SK-N-SH (cell line): Measurements from ENCODE around the gene DCAF17. TPM values are rescaled to one million over a fixed set of nuclear protein-coding genes. Genes with fewer than 3 reads are reported as not detected.
A peak's percentile ranks its signal among the peaks of the same experiment; 100 is the strongest.
"Not testable (repeated sequence)": the region's sequence is repeated elsewhere in the genome, so short reads cannot be mapped to it uniquely, and the experiment has no call there.

ENCODE experiments used
- CTCF ChIA-PET: fragments of 300-600, 350-600 bp; formaldehyde crosslinking; extraction: SDS; loops from one replicate; lab custom pipeline; 2021; lab: Yijun Ruan, JAX
- POLR2A ChIA-PET: fragments of 350-600 bp; sonication (Branson Sonifier 250); formaldehyde crosslinking; extraction: SDS; loops from one replicate; lab custom pipeline; 2020; ENCODE audit warnings: antibody characterized with exemption, inconsistent platforms; lab: Yijun Ruan, JAX
- DNase-seq: peaks from one replicate; pipeline ENCODE4 v3.0.0; 2012
- H2AFZ ChIP-seq: fragments of 200-600 bp; sonication (generic); 2 replicates; pipeline ENCODE4 v1.8.1; 2016; ENCODE audit warnings: antibody characterized with exemption, mild to moderate bottlenecking, low read depth
- H3F3A ChIP-seq: fragments of 200-600 bp; sonication (generic); replicated peaks from 2 replicates; pipeline ENCODE3; 2016; ENCODE audit warnings: antibody characterized with exemption, mild to moderate bottlenecking; ENCODE audit not compliant: insufficient read depth
- H3K27ac ChIP-seq, 2 experiments: fragments of 200-500 bp in 1 of 2; fragments of 200-600 bp in 1 of 2; sonication (Bioruptor generic) in 1 of 2; sonication (generic), shearing (Covaris generic) in 1 of 2; 2 replicates each; pipeline versions ENCODE4 v1.5.1 to v1.6.1; 2014 to 2016; ENCODE audit warnings: low read depth in 2 of 2, inconsistent platforms in 1 of 2, low read length in 1 of 2, mild to moderate bottlenecking in 1 of 2, mixed read lengths in 1 of 2
- H3K27me3 ChIP-seq: fragments of 200-600 bp; sonication (generic), shearing (Covaris generic); 2 replicates; pipeline ENCODE4 v1.6.1; 2016; ENCODE audit warnings: mixed run types; ENCODE audit not compliant: insufficient read depth
- H3K36me3 ChIP-seq, 2 experiments: fragments of 200-500 bp in 1 of 2; fragments of 200-600 bp in 1 of 2; sonication (Bioruptor generic) in 1 of 2; sonication (generic) in 1 of 2; replicated peaks in 1 of 2; 2 replicates each; pipeline versions ENCODE3 to v1.5.1; 2014 to 2016; ENCODE audit warnings: low read length in 1 of 2, mild to moderate bottlenecking in 1 of 2; ENCODE audit not compliant: insufficient read depth in 2 of 2, control insufficient read depth in 1 of 2
- H3K4me1 ChIP-seq, 2 experiments: fragments of 200-500 bp in 1 of 2; fragments of 200-600 bp in 1 of 2; sonication (Bioruptor generic) in 1 of 2; sonication (generic), shearing (Covaris generic) in 1 of 2; 2 replicates each; pipeline versions ENCODE4 v1.5.1 to v1.6.1; 2014 to 2016; ENCODE audit warnings: low read depth in 1 of 2, low read length in 1 of 2, mixed run types in 1 of 2; ENCODE audit not compliant: insufficient read depth in 2 of 2, control insufficient read depth in 1 of 2
- H3K4me2 ChIP-seq: fragments of 200-600 bp; sonication (generic), shearing (Covaris generic); 2 replicates; pipeline ENCODE4 v1.6.1; 2017; ENCODE audit warnings: mixed run types
- H3K4me3 ChIP-seq, 2 experiments: fragments of 200-500 bp in 1 of 2; fragments of 200-600 bp in 1 of 2; sonication (Bioruptor generic) in 1 of 2; sonication (generic), shearing (Covaris generic) in 1 of 2; 2 replicates each; pipeline versions ENCODE4 v1.5.1 to v1.8.1; 2014 to 2016; ENCODE audit warnings: low read depth in 2 of 2, inconsistent platforms in 1 of 2, low read length in 1 of 2, mild to moderate bottlenecking in 1 of 2, mixed read lengths in 1 of 2, moderate library complexity in 1 of 2
- H3K79me2 ChIP-seq: fragments of 200-600 bp; sonication (generic); 2 replicates; pipeline ENCODE4 v1.8.1; 2017; ENCODE audit warnings: mild to moderate bottlenecking; ENCODE audit not compliant: insufficient read depth
- H3K9ac ChIP-seq: fragments of 200-600 bp; sonication (generic); 2 replicates; pipeline ENCODE4 v1.6.1; 2017; ENCODE audit warnings: mixed run types
- H3K9me2 ChIP-seq: fragments of 200-600 bp; sonication (generic); 2 replicates; pipeline ENCODE4 v1.6.1; 2017; ENCODE audit warnings: mixed run types
- H3K9me3 ChIP-seq: fragments of 200-600 bp; sonication (generic); 2 replicates; pipeline ENCODE4 v1.6.1; 2017; ENCODE audit warnings: mixed run types, mild to moderate bottlenecking, moderate library complexity
- H4K20me1 ChIP-seq: fragments of 200-600 bp; sonication (generic); 2 replicates; pipeline ENCODE4 v1.6.1; 2017; ENCODE audit warnings: mild to moderate bottlenecking, mixed run types; ENCODE audit not compliant: insufficient read depth
- CHD2 ChIP-seq: fragments of 150-350 bp; IDR thresholded peaks from 2 replicates; pipeline ENCODE4 v1.6.1; 2018; ENCODE audit warnings: low read length; ENCODE audit not compliant: partially characterized antibody
- ELF1 ChIP-seq: IDR thresholded peaks from 2 replicates; pipeline ENCODE4 v1.4.0; 2012
- EZH2phosphoT487 ChIP-seq: fragments of 200-600 bp; sonication (generic); IDR thresholded peaks from 2 replicates; pipeline ENCODE4 v1.6.1; 2017; ENCODE audit warnings: low read depth, mixed run types, mild to moderate bottlenecking, antibody characterized with exemption, moderate library complexity, borderline replicate concordance
- JUND ChIP-seq: IDR thresholded peaks from 2 replicates; pipeline ENCODE4 v1.4.0; 2012
- RAD21 ChIP-seq: IDR thresholded peaks from 2 replicates; pipeline ENCODE4 v1.6.1; 2012; ENCODE audit warnings: mild to moderate bottlenecking, low read length
- RCOR1 ChIP-seq: fragments of 150-350 bp; IDR thresholded peaks from 2 replicates; pipeline ENCODE4 v1.6.1; 2017; ENCODE audit warnings: antibody characterized with exemption, low read length
- SIN3A ChIP-seq: IDR thresholded peaks from 2 replicates; pipeline ENCODE4 v1.6.1; 2012; ENCODE audit warnings: low read depth, mild to moderate bottlenecking, low read length, moderate library complexity, borderline replicate concordance
- WGBS: methylation state at CpG from one replicate; pipeline ENCODE4 v1.1.6; 2017; ENCODE audit warnings: low lambda C conversion rate; 5-methylcytosine and 5-hydroxymethylcytosine counted together
- polyA plus RNA-seq, 3 experiments: library from polyadenylated mRNA; depleted of rRNA; stranded (reverse); fragments of >200 nt; gene quantifications; 2 replicates each; pipeline ENCODE4 v1.2.3, GENCODE V29; 2012
- TF ChIP-seq, protein P1 (sequence below): IDR thresholded peaks from 2 replicates; pipeline ENCODE4 v1.4.0; 2012; ENCODE audit warnings: low read depth, borderline replicate concordance
- TF ChIP-seq, protein P2 (sequence below): IDR thresholded peaks from 2 replicates; pipeline ENCODE4 v1.6.1; 2012; ENCODE audit warnings: mild to moderate bottlenecking, low read depth, low read length, moderate library complexity
- TF ChIP-seq, protein P3 (sequence below): IDR thresholded peaks from 2 replicates; pipeline ENCODE4 v1.4.0; 2012; ENCODE audit warnings: low read depth
- TF ChIP-seq, protein P4 (sequence below): fragments of 150-350 bp; IDR thresholded peaks from 2 replicates; pipeline ENCODE4 v1.6.1; 2016; ENCODE audit warnings: mild to moderate bottlenecking, low read depth, low read length

Gene DCAF17
- polyA plus RNA-seq, 1 of the 3 experiments (the other 2 are of a cell fraction): 4.9 TPM

DNA sequence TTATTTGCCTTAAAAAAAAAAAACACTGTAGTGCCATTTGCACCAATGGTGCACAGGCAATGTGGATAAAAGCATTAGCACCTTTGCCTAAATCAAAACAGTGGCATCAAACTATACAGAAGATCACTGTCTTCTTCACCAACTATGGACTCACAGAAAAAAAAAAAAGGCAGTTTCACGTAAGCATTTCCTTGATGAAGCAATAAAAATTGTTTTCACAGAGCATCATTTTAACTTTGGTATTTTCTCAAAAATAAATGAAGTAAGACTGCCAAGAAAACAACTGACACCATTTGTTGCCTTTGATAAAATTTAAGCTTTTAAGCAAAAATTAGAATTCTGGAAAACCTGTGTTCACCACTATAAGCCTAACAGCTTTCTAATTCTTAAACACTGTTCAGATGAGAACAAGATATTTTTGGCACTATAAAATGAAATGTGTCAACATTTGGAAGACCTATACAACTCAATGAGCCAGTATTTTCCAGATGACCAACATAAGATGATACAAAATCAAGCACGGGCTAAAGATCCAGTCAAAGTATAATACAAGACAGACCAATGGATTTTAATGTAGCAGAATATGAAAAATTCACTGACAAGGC is 21.4 kb upstream of the DCAF17 start:
- Histone ChIP-seq H3K9ac (no peak overlapping the region), H4K20me1 (no peaks in the 10 kb centered on the region), H2AFZ (0 out of 2 replicates have a peak overlapping the region, but pooled peaks have one; percentile 9), H3K27ac (peak overlapping the region in 1 of 2 experiments; percentile 46; a peak in 2 of 4 replicates), H3K9me2 (no peaks in the 10 kb centered on the region), H3K4me2 (no peak overlapping the region), H3K4me1 (peaks cover 5 to 31% of the 10 kb centered on the region in 2 experiments), H3F3A (peaks cover 10% of the 10 kb centered on the region), H3K36me3 (no peaks in the 10 kb centered on the region), H3K27me3 (no peaks in the 10 kb centered on the region), H3K79me2 (peaks cover 19% of the 10 kb centered on the region), H3K9me3 (no peaks in the 10 kb centered on the region), H3K4me3 (no peak overlapping the region)
- ChIA-PET POLR2A (no interaction called here), CTCF (no interaction called here)
- no peak for DNase-seq
- WGBS: 95% methylated on average over 2 of the region's 2 CpGs
- TF ChIP-seq RAD21 (no peak), RCOR1 (no peak), EZH2phosphoT487 (no peak), CHD2 (no peak)
- TF ChIP-seq, protein P1, sequence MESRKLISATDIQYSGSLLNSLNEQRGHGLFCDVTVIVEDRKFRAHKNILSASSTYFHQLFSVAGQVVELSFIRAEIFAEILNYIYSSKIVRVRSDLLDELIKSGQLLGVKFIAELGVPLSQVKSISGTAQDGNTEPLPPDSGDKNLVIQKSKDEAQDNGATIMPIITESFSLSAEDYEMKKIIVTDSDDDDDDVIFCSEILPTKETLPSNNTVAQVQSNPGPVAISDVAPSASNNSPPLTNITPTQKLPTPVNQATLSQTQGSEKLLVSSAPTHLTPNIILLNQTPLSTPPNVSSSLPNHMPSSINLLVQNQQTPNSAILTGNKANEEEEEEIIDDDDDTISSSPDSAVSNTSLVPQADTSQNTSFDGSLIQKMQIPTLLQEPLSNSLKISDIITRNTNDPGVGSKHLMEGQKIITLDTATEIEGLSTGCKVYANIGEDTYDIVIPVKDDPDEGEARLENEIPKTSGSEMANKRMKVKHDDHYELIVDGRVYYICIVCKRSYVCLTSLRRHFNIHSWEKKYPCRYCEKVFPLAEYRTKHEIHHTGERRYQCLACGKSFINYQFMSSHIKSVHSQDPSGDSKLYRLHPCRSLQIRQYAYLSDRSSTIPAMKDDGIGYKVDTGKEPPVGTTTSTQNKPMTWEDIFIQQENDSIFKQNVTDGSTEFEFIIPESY: no peak

DNA sequence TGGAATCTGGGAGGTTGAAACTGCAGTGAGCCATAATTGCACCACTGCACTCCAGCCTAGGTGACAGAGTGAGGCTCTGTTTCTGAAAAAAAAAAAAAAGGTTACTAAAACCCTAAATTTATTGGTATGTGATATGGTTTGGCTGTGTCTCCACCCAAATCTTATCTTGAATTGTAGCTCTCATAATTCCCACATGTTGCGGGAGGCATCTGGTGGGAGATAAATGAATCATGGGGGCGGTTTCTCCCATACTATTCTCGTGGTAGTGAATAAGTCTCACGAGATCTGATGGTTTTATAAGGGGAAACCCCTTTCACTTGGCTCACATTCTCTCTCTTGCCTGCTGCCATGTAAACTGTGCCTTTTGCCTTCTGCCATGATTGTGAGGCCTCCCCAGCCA is 19.4 kb upstream of the DCAF17 start:
- H3K27me3 ChIP-seq, H3K9me2 ChIP-seq, H2AFZ ChIP-seq, H3K4me2 ChIP-seq, H3K9ac ChIP-seq, H3K4me3 ChIP-seq, POLR2A ChIA-PET, H3K27ac ChIP-seq, H3K36me3 ChIP-seq, H4K20me1 ChIP-seq, H3K9me3 ChIP-seq, DNase-seq: not testable (repeated sequence)
- 83% methylated on average over 4 of the region's 4 CpGs for WGBS
- CTCF ChIA-PET: interaction anchor here (4.6 kb wide), 1 partner anchor 441 kb away, joined by 70 read pairs; no protein-coding TSS in a partner anchor
- peaks cover 10% of the 10 kb centered on the region for H3F3A ChIP-seq
- peaks cover 1 to 31% of the 10 kb centered on the region in 2 experiments for H3K4me1 ChIP-seq
- peaks cover 19% of the 10 kb centered on the region for H3K79me2 ChIP-seq

DNA sequence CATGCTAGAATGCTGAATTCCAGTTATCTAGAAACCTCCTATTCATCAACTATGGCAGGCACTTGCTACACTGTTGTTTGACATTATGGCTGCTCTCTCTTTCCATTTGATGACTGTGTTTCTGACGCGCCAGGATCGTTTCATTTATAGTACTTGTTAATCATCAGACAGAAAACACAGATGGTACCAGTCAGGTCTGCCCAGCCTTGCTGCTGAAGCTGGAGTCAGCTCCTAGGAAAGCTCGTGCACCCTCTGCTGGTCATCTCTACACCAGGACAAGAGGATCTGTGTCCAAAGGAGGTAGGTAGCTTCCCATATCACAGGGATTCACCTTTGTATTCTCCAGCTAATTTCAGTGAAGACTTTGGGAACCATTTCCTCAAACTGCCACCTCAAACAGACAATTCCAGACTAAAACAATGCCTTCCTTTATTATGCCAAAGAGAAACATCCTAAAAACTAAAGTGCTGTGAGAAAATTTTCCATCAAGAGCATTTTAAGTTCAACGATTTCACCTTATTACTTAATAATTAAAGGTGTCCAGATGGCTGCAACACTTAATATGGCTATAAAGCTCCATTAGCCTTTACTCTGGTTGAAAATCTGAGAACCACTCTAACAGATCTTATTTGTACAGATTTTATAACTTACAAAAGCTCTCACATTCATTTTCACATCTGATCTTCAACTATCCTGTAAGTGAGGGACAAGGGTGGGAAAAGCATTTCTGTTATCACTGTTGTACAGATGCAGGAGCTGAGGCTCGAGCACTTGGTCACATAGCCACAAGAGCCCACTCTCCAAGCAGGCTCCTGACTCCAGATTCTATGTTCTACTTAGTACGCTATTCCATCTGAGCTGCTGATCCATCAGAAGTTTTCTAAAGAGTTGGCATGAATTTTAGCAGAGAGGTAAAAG is 17.8 kb upstream of the DCAF17 start:
- H3K36me3 ChIP-seq: no peaks in the 10 kb centered on the region
- H3K4me2 ChIP-seq: peak overlapping the region; percentile 49; the same call in 1 of the 2 replicates
- DNase-seq: peak; percentile 74
- peaks cover 8% of the 10 kb centered on the region for H3K79me2 ChIP-seq
- no peaks in the 10 kb centered on the region for H3K9me3 ChIP-seq
- ChIA-PET POLR2A (interaction anchor here (0.9 to 1.4 kb wide), 5 partner anchors 15 to 487 kb away, joined by 4 to 9 read pairs (median 5); partner anchors contain the start of genes GORASP2 and TLK1), CTCF (interaction anchor here (0.6 to 4.6 kb wide), 43 partner anchors 9 to 601 kb away, joined by 3 to 70 read pairs (median 4); partner anchors contain the start of genes CYBRD1, DCAF17, GORASP2 and METTL8)
- peaks cover 7% of the 10 kb centered on the region for H3F3A ChIP-seq
- WGBS: 26% methylated on average over 7 of the region's 7 CpGs
- peak overlapping the region; percentile 83 for H2AFZ ChIP-seq
- H4K20me1 ChIP-seq: no peaks in the 10 kb centered on the region
- peak overlapping the region; percentile 17 to 42; a peak in 3 of 4 replicates for H3K4me3 ChIP-seq
- H3K4me1 ChIP-seq: peaks cover 0 to 17% of the 10 kb centered on the region in 2 experiments; a peak in 2 of 4 replicates
- H3K9ac ChIP-seq: no peak overlapping the region
- no peaks in the 10 kb centered on the region for H3K27me3 ChIP-seq
- no peaks in the 10 kb centered on the region for H3K9me2 ChIP-seq
- peak overlapping the region; percentile 56 to 82 for H3K27ac ChIP-seq
- TF ChIP-seq SIN3A (0 out of 2 replicates have a peak, but pooled peaks have one; percentile 50), ELF1 (no peak), JUND (no peak)
- TF ChIP-seq, protein P2, sequence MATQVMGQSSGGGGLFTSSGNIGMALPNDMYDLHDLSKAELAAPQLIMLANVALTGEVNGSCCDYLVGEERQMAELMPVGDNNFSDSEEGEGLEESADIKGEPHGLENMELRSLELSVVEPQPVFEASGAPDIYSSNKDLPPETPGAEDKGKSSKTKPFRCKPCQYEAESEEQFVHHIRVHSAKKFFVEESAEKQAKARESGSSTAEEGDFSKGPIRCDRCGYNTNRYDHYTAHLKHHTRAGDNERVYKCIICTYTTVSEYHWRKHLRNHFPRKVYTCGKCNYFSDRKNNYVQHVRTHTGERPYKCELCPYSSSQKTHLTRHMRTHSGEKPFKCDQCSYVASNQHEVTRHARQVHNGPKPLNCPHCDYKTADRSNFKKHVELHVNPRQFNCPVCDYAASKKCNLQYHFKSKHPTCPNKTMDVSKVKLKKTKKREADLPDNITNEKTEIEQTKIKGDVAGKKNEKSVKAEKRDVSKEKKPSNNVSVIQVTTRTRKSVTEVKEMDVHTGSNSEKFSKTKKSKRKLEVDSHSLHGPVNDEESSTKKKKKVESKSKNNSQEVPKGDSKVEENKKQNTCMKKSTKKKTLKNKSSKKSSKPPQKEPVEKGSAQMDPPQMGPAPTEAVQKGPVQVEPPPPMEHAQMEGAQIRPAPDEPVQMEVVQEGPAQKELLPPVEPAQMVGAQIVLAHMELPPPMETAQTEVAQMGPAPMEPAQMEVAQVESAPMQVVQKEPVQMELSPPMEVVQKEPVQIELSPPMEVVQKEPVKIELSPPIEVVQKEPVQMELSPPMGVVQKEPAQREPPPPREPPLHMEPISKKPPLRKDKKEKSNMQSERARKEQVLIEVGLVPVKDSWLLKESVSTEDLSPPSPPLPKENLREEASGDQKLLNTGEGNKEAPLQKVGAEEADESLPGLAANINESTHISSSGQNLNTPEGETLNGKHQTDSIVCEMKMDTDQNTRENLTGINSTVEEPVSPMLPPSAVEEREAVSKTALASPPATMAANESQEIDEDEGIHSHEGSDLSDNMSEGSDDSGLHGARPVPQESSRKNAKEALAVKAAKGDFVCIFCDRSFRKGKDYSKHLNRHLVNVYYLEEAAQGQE: no peak
- TF ChIP-seq, protein P3, sequence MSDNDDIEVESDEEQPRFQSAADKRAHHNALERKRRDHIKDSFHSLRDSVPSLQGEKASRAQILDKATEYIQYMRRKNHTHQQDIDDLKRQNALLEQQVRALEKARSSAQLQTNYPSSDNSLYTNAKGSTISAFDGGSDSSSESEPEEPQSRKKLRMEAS: no peak; the same call in 1 of the 2 replicates
- TF ChIP-seq, protein P4, sequence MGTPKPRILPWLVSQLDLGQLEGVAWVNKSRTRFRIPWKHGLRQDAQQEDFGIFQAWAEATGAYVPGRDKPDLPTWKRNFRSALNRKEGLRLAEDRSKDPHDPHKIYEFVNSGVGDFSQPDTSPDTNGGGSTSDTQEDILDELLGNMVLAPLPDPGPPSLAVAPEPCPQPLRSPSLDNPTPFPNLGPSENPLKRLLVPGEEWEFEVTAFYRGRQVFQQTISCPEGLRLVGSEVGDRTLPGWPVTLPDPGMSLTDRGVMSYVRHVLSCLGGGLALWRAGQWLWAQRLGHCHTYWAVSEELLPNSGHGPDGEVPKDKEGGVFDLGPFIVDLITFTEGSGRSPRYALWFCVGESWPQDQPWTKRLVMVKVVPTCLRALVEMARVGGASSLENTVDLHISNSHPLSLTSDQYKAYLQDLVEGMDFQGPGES: no peak
